Psoas muscle (tissue), 8 donors: Measurements from ENCODE around the gene CSNK1G1. TPM values are rescaled to one million over a fixed set of nuclear protein-coding genes. Genes with fewer than 3 reads are reported as not detected.
A peak's percentile ranks its signal among the peaks of the same experiment; 100 is the strongest.

Experiments used
- ATAC-seq, 4 donors: fragments of 200-7000 bp; cut with Tn5 transposase; one replicate each; pipeline ENCODE4 v1.9.1; 2020; ENCODE audit warnings: moderate library complexity in 3 of 4, mild to moderate bottlenecking in 2 of 4
- DNase-seq, 2 donors: peaks; one replicate each; pipeline ENCODE4 v3.0.0-alpha.2; 2020
- H3K27ac ChIP-seq: fragments of 200-600 bp; one replicate; pipeline ENCODE4 v1.8.0; 2022
- H3K27me3 ChIP-seq, 3 donors: fragments of 200-600 bp in 1 of 3; one replicate each; pipeline versions ENCODE4 v1.6.1 to v1.8.0; 2013 to 2022; ENCODE audit warnings: low read length in 2 of 3, mild to moderate bottlenecking in 2 of 3, moderate library complexity in 1 of 3; ENCODE audit not compliant: insufficient read depth in 3 of 3
- H3K36me3 ChIP-seq, 2 donors: fragments of 200-600 bp in 1 of 2; one replicate each; pipeline versions ENCODE4 v1.6.1 to v1.8.0; 2013 to 2022; ENCODE audit warnings: low read depth in 1 of 2, mild to moderate bottlenecking in 1 of 2, moderate library complexity in 1 of 2; ENCODE audit not compliant: insufficient read depth in 1 of 2
- H3K4me1 ChIP-seq: fragments of 200-600 bp; one replicate; pipeline ENCODE4 v1.8.0; 2022
- H3K4me3 ChIP-seq: fragments of 200-600 bp; one replicate; pipeline ENCODE4 v1.8.0; 2022; ENCODE audit warnings: mild to moderate bottlenecking
- H3K9me3 ChIP-seq: fragments of 200-600 bp; one replicate; pipeline ENCODE4 v1.8.0; 2022
- WGBS, 3 donors: extraction: QIAGEN DNeasy Blood & Tissue Kit; methylation state at CpG; one replicate each; pipeline versions ENCODE4 v1.1.6 to v1.1.7; 2013; 5-methylcytosine and 5-hydroxymethylcytosine counted together
- intact Hi-C, 2 donors: fragments of 100-400 bp; cut with DNase I; formaldehyde crosslinking; loops; one replicate each; pipeline versions ENCODE4 v1.11.0 to v1.14.2; 2022
- polyA plus RNA-seq, 3 donors: library from polyadenylated mRNA; stranded (reverse); fragments of 200-250 nt; gene quantifications; one replicate each; pipeline ENCODE4 v1.2.3, GENCODE V29; 2013
- total RNA-seq, 4 donors: library from RNA; stranded (reverse); fragmentation: NEBNext Ultra II Directional in 2 of 4; extraction: Animal tissue kit (Norgen Biotek cat#: 25700) in 2 of 4; gene quantifications; one replicate each; pipeline versions ENCODE4 v1.2.1 to v1.2.4, GENCODE V29; 2021 to 2023
- TF ChIP-seq, protein P1 (sequence below): fragments of 200-600 bp; IDR thresholded peaks from one replicate; pipeline ENCODE4 v1.8.0; 2022; ENCODE audit warnings: antibody characterized with exemption
- donor health status: healthy with polysubstance abuse.
- donor health status: DM: no; HTN: no; CAD: no; lungs with moderate emphysema.
- donor health status: Bipolar disorder and iron deficiency.
- donor health status: healthy.
- donor health status: DM: yes; HTN: yes; CAD: no.
- donor health status: DM: no; HTN: no; CAD: no.
- donor health status: DM: no; HTN: no; CAD: no.
- donor health status: DM: yes; HTN: yes; CAD: no.

CSNK1G1 gene
- total and polyA plus RNA-seq, 7 donors: 1.9 to 9.6 (median 7.1) TPM

- DNase-seq (no peak), ATAC-seq (no peak)
- intact Hi-C loops: no loop called here
- H3K27ac ChIP-seq: no peak overlapping the region
- TF ChIP-seq, protein P1, sequence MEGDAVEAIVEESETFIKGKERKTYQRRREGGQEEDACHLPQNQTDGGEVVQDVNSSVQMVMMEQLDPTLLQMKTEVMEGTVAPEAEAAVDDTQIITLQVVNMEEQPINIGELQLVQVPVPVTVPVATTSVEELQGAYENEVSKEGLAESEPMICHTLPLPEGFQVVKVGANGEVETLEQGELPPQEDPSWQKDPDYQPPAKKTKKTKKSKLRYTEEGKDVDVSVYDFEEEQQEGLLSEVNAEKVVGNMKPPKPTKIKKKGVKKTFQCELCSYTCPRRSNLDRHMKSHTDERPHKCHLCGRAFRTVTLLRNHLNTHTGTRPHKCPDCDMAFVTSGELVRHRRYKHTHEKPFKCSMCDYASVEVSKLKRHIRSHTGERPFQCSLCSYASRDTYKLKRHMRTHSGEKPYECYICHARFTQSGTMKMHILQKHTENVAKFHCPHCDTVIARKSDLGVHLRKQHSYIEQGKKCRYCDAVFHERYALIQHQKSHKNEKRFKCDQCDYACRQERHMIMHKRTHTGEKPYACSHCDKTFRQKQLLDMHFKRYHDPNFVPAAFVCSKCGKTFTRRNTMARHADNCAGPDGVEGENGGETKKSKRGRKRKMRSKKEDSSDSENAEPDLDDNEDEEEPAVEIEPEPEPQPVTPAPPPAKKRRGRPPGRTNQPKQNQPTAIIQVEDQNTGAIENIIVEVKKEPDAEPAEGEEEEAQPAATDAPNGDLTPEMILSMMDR: no peak
- WGBS, 3 donors: 88 to 90% (median 90%) methylated on average over 5 of the region's 5 CpGs
- H3K9me3 ChIP-seq: no peaks in the 10 kb centered on the region
- no peaks in the 10 kb centered on the region for H3K27me3 ChIP-seq
- H3K4me3 ChIP-seq: peak overlapping the region; percentile 75
- peaks cover 0 to 7% of the 10 kb centered on the region in 2 donors for H3K36me3 ChIP-seq
- H3K4me1 ChIP-seq: peaks cover 8% of the 10 kb centered on the region
These were observed 33.1 kb upstream of the CSNK1G1 start for GRCh38 chr15:64389036-64389435.

DNA sequence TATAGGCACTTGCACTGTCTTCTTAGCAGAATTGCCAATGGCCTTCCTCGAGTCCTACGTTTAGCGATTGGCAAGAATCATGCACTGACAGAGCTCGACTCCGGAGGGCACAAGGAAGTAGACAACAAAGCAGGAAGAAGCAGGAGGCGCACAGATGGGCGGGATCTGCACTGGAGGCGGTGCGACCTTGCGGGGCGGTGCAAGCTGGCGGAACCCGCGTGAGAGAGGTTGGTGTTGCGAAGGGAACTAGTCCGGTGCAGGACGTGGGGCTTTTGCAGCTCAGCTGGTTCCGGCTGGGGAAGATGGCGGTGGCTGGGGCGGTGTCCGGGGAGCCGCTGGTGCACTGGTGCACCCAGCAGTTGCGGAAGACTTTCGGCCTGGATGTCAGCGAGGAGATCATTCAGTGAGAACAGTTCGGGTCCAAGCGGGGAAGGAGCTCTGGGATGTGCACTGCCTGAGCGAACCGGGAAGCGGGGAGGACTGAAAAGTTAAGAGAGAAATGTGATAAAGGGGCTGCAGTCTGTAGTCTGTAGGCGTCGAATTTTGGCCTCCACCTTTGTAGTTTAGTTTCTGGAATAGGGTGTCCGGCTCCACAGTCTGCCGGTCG lies 31.7 kb upstream of the CSNK1G1 start, which contains the start of gene TRIP4:
TRIP4 (plus strand) TSS at position 275 of the 607 bp plus-strand sequence; CDS start at position 303, 28 bp downstream.
- DNase-seq: peak; percentile 95 to 96
- ATAC-seq: peak; percentile 93 to 99 (median 98)
- H3K4me1 ChIP-seq: peaks cover 8% of the 10 kb centered on the region
- no peaks in the 10 kb centered on the region for H3K27me3 ChIP-seq
- TF ChIP-seq, protein P1: no peak
- H3K9me3 ChIP-seq: no peaks in the 10 kb centered on the region
- no peaks in the 10 kb centered on the region for H3K36me3 ChIP-seq
- 1% methylated on average over 32 to 35 of the region's 35 CpGs for WGBS, 3 donors
- H3K4me3 ChIP-seq: peak within 1 kb of the TSS; percentile 75
- intact Hi-C loops: no loop called here
- H3K27ac ChIP-seq: peak within 1 kb of the TSS; percentile 76

GRCh38 chr15:64386291-64386690 lies 30.3 kb upstream of the CSNK1G1 start:
- WGBS, 3 donors: 91 to 96% (median 95%) methylated on average over 7 of the region's 7 CpGs
- no peaks in the 10 kb centered on the region for H3K36me3 ChIP-seq

GRCh38 chr15:64383760-64384159 lies 27.8 kb upstream of the CSNK1G1 start:
- Histone ChIP-seq H3K9me3 (no peaks in the 10 kb centered on the region), H3K27me3 (no peaks in the 10 kb centered on the region), H3K27ac (no peak overlapping the region), H3K36me3 (no peaks in the 10 kb centered on the region), H3K4me3 (no peak overlapping the region), H3K4me1 (peaks cover 7% of the 10 kb centered on the region)
- intact Hi-C loops: no loop called here
- no peak for DNase-seq
- no peak for ATAC-seq
- TF ChIP-seq, protein P1: no peak
- WGBS, 3 donors: 76 to 90% (median 86%) methylated on average over 2 of the region's 2 CpGs

More at GRCh38 chr15:64386291-64386690, 30.3 kb upstream of the CSNK1G1 start:
- Histone ChIP-seq H3K27me3 (no peaks in the 10 kb centered on the region), H3K4me1 (peaks cover 12% of the 10 kb centered on the region), H3K4me3 (no peak overlapping the region), H3K9me3 (no peaks in the 10 kb centered on the region), H3K27ac (no peak overlapping the region)
- intact Hi-C loops: no loop called here
- no peak for DNase-seq
- TF ChIP-seq, protein P1: no peak
- ATAC-seq: no peak
